ENCODE results near the gene HES6.

DNA sequence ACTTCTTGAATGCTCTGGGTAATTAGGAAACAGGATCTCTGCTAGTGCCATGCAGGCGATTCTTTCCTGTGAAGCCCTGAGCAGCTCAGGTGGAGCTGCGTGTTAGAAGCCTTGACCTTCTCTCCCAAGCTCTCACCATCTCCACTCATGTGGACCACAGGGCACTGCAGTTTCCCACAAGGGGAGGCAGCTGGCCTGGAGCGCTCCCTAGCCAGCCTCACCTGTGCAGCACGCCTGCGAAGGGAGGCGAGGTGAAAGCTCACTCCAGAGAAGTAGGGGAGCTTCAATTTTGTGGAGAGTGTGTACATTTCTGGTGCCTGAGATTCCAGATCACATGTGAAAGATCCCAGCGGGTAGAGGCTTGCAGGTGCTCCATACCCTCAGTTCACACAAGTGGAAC, 11.1 kb upstream of the HES6 start:
- no peak for TF ChIP-seq CREB1 (CRISPR knock-in tag; IDR thresholded peaks at IDR 0.05; ENCODE audit: low read depth)
- TF ChIP-seq, protein P1, sequence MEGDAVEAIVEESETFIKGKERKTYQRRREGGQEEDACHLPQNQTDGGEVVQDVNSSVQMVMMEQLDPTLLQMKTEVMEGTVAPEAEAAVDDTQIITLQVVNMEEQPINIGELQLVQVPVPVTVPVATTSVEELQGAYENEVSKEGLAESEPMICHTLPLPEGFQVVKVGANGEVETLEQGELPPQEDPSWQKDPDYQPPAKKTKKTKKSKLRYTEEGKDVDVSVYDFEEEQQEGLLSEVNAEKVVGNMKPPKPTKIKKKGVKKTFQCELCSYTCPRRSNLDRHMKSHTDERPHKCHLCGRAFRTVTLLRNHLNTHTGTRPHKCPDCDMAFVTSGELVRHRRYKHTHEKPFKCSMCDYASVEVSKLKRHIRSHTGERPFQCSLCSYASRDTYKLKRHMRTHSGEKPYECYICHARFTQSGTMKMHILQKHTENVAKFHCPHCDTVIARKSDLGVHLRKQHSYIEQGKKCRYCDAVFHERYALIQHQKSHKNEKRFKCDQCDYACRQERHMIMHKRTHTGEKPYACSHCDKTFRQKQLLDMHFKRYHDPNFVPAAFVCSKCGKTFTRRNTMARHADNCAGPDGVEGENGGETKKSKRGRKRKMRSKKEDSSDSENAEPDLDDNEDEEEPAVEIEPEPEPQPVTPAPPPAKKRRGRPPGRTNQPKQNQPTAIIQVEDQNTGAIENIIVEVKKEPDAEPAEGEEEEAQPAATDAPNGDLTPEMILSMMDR (conservative IDR thresholded peaks at IDR 0.05; ENCODE audit: low read depth in 2 of 2): no peak
- no peak for TF ChIP-seq JUNB (IDR thresholded peaks at IDR 0.05; ENCODE audit: unreplicated experiment)
- TF ChIP-seq, protein P2, sequence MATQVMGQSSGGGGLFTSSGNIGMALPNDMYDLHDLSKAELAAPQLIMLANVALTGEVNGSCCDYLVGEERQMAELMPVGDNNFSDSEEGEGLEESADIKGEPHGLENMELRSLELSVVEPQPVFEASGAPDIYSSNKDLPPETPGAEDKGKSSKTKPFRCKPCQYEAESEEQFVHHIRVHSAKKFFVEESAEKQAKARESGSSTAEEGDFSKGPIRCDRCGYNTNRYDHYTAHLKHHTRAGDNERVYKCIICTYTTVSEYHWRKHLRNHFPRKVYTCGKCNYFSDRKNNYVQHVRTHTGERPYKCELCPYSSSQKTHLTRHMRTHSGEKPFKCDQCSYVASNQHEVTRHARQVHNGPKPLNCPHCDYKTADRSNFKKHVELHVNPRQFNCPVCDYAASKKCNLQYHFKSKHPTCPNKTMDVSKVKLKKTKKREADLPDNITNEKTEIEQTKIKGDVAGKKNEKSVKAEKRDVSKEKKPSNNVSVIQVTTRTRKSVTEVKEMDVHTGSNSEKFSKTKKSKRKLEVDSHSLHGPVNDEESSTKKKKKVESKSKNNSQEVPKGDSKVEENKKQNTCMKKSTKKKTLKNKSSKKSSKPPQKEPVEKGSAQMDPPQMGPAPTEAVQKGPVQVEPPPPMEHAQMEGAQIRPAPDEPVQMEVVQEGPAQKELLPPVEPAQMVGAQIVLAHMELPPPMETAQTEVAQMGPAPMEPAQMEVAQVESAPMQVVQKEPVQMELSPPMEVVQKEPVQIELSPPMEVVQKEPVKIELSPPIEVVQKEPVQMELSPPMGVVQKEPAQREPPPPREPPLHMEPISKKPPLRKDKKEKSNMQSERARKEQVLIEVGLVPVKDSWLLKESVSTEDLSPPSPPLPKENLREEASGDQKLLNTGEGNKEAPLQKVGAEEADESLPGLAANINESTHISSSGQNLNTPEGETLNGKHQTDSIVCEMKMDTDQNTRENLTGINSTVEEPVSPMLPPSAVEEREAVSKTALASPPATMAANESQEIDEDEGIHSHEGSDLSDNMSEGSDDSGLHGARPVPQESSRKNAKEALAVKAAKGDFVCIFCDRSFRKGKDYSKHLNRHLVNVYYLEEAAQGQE (IDR thresholded peaks at IDR 0.05; ENCODE audit: unreplicated experiment): no peak
- TF ChIP-seq STAT1 (IDR thresholded peaks at IDR 0.05; ENCODE audit: unreplicated experiment): no peak

Data from GM23338 (cell line).